Prostate gland (tissue), 2 donors: ENCODE data around the gene USP17L26.
"Not testable (repeated sequence)": the region's sequence is repeated elsewhere in the genome, so short reads cannot be mapped to it uniquely, and the experiment has no call there.

Source experiments
- POLR2A ChIP-seq: fragments of 450-650 bp; IDR thresholded peaks from one replicate; pipeline ENCODE4 v1.6.1; 2016; ENCODE audit warnings: antibody characterized with exemption, mild to moderate bottlenecking
- TF ChIP-seq, protein P1 (sequence below), 4 experiments: fragments of 200-600 bp in 2 of 4; fragments of 450-650 bp in 2 of 4; sonication (generic) in 2 of 4; IDR thresholded peaks; 1 replicate in 3 of 4; 2 replicates in 1 of 4; pipeline ENCODE4 v1.5.1; 2016 to 2019; ENCODE audit warnings: antibody characterized with exemption in 4 of 4, mild to moderate bottlenecking in 2 of 4, moderate library complexity in 2 of 4

GRCh38 chr4:9348593-9348992 is 14.1 kb downstream of the USP17L26 start, which contains the start of gene USP17L28:
- TF ChIP-seq POLR2A = not testable (repeated sequence)
- TF ChIP-seq, protein P1, sequence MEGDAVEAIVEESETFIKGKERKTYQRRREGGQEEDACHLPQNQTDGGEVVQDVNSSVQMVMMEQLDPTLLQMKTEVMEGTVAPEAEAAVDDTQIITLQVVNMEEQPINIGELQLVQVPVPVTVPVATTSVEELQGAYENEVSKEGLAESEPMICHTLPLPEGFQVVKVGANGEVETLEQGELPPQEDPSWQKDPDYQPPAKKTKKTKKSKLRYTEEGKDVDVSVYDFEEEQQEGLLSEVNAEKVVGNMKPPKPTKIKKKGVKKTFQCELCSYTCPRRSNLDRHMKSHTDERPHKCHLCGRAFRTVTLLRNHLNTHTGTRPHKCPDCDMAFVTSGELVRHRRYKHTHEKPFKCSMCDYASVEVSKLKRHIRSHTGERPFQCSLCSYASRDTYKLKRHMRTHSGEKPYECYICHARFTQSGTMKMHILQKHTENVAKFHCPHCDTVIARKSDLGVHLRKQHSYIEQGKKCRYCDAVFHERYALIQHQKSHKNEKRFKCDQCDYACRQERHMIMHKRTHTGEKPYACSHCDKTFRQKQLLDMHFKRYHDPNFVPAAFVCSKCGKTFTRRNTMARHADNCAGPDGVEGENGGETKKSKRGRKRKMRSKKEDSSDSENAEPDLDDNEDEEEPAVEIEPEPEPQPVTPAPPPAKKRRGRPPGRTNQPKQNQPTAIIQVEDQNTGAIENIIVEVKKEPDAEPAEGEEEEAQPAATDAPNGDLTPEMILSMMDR (IDR thresholded peaks at IDR 0.05) = not testable (repeated sequence)
